ENCODE measurements around the gene ARHGEF11.

ARHGEF11 gene

GRCh38 chr1:157044326-157044725, 1.2 kb downstream of the ARHGEF11 start:
- no peak for DNase-seq (ENCODE audit: low read depth)

- DNase-seq (ENCODE audit: low read depth): no peak
These were observed 1.9 kb downstream of the ARHGEF11 start for GRCh38 chr1:157043685-157044084.

GRCh38 chr1:157042846-157043245, 2.7 kb downstream of the ARHGEF11 start:
- no peak for DNase-seq (ENCODE audit: low read depth)

- DNase-seq (ENCODE audit: low read depth): no peak
These were observed 4.7 kb downstream of the ARHGEF11 start for GRCh38 chr1:157040802-157041201.

- DNase-seq (ENCODE audit: low read depth): no peak
These were observed 10.4 kb downstream of the ARHGEF11 start for GRCh38 chr1:157035121-157035520.

- no peak for DNase-seq (ENCODE audit: low read depth)
These were observed 11.3 kb downstream of the ARHGEF11 start for GRCh38 chr1:157034137-157034800.

- DNase-seq (ENCODE audit: low read depth): no peak
These were observed 12.1 kb downstream of the ARHGEF11 start for GRCh38 chr1:157033357-157033876.

- no peak for DNase-seq (ENCODE audit: low read depth)
These were observed 13.2 kb downstream of the ARHGEF11 start for GRCh38 chr1:157032303-157032702.

- no peak for DNase-seq (ENCODE audit: low read depth)
These were observed 14.8 kb downstream of the ARHGEF11 start for GRCh38 chr1:157030728-157031127.

GRCh38 chr1:157028674-157029073, 16.9 kb downstream of the ARHGEF11 start:
- DNase-seq (ENCODE audit: low read depth): no peak

GRCh38 chr1:157025856-157026255, 19.7 kb downstream of the ARHGEF11 start:
- DNase-seq (ENCODE audit: low read depth): no peak

GRCh38 chr1:157025385-157025784, 20.2 kb downstream of the ARHGEF11 start:
- DNase-seq (ENCODE audit: low read depth): no peak

- DNase-seq (ENCODE audit: low read depth): no peak
These were observed 23.9 kb downstream of the ARHGEF11 start for GRCh38 chr1:157021688-157022087.

- no peak for DNase-seq (ENCODE audit: low read depth)
These were observed 26.1 kb downstream of the ARHGEF11 start for GRCh38 chr1:157019457-157019856.

GRCh38 chr1:157011845-157012244, 33.7 kb downstream of the ARHGEF11 start:
- no peak for DNase-seq (ENCODE audit: low read depth)

GRCh38 chr1:157008502-157008901, 37.0 kb downstream of the ARHGEF11 start:
- DNase-seq (ENCODE audit: low read depth): no peak

- DNase-seq (ENCODE audit: low read depth): no peak
These were observed 38.2 kb downstream of the ARHGEF11 start for GRCh38 chr1:157007306-157007705.

- no peak for DNase-seq (ENCODE audit: low read depth)
These were observed 38.9 kb downstream of the ARHGEF11 start for GRCh38 chr1:157006676-157007075.

- DNase-seq (ENCODE audit: low read depth): no peak
These were observed 39.6 kb downstream of the ARHGEF11 start for GRCh38 chr1:157005965-157006364.

GRCh38 chr1:157004806-157005205, 40.7 kb downstream of the ARHGEF11 start:
- DNase-seq (ENCODE audit: low read depth): no peak

- no peak for DNase-seq (ENCODE audit: low read depth)
These were observed 41.2 kb downstream of the ARHGEF11 start for GRCh38 chr1:157004327-157004726.

- DNase-seq (ENCODE audit: low read depth): no peak
These were observed 44.2 kb downstream of the ARHGEF11 start for GRCh38 chr1:157001304-157001703.

GRCh38 chr1:157000686-157001085, 44.9 kb downstream of the ARHGEF11 start:
- no peak for DNase-seq (ENCODE audit: low read depth)
